ENCODE data around the gene SAMHD1.

The SAMHD1 gene

GRCh38 chr20:36871640-36872570, 79.6 kb downstream of the SAMHD1 start:
- no peak for DNase-seq

GRCh38 chr20:36866681-36867495, 84.6 kb downstream of the SAMHD1 start:
- no peak for DNase-seq

DNA sequence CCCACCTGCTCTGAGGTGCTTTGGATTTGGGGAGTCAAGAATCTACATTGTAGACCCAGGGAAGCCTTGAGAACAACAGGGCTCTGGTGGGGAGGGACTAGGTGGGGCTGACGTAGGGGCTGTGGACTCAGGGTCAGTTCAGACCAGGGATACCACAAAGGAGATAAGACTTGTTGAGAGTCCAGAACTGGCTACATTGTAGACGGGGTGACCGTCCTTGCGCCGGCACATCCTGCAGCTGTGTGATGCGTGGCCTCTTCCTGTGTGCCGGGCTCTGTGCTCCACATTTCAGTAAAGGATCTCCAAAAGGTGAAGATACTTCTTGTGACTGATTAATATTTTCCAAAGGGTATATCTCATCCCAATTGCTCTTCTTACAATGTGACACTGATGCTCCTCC, 85.3 kb downstream of the SAMHD1 start:
- no peak for DNase-seq

GRCh38 chr20:36865861-36866149, 85.7 kb downstream of the SAMHD1 start:
- DNase-seq, result no peak

DNA sequence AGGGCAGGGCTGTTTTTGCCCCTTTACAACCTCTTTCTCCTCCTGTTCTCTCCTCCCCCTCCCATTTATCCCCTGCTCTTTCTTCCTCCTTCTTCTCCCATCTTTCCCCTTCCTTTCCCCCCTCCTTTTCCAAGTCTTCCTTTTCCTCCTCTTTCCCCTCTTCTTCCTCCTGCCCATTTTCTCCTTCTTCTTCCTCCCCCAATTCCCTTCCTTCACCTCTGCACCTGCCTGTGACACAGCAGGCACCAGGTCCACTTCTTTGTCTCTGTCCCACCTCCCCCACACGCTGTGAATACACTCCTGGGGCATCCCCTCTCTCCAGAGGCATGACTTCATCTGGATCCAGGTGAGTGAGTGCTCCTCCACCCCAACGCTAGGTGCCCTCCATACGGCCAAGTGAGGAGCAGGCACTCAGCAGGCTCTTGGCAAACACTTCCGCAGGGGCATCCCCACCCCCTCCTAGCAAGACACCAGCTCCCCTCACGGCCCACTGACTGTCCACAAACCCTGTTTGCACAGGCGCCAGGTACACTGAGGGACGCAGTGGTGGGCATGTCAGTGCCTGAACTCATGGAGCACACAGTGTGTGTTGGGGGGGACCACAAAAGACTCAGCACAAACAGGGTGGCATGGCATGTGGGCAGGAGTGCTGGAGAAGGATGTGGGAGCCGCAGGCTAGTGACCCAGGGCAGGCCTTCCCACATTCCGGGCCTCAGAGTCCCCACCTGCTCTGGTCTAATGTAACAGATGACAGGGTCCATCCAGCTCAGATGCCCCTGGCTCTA, 86.2 kb downstream of the SAMHD1 start:
- no peak for DNase-seq

DNA sequence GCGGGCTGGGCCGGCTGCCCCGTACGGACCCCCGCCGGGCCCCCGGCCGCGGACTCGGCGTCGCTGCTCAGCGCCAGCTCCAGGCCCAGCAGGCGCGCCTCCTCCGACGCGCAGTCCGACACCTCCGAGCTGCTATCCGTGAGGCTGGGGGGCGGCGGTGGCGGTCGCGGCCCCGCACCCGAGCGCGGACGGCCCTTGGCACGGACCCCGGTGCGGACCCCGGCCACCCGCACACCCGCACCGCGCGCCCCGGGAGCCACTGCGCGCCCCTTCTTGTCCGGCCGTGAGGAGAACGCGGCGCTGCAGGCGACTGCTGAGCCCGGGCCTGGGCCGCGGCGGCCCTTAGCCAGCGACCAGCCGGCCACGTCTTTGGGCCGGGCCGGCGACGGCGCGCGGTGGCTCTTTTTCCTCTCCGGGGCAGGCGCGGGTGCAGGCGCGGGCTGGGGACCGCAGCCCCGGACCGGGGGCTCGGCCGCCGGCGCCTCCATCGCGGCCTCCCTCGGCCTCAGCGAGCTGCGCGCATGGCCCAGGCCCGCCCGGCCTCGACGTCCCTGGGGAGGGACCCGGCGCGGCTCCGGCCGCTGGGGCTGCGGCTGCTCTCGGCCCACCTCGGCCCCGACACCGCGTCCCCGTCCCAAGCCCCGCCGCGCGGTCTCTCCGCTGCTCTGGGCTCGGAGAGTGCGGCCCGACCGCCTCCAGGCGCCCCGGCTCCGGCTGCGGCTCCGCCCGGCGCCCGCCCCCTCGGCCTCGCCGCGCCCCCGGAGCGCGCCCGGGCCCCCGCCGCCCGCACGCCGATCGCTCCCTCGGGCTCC, 88.4 kb downstream of the SAMHD1 start:
- DNase-seq, result no peak

GRCh38 chr20:36861875-36862801, 89.4 kb downstream of the SAMHD1 start:
- DNase-seq, result no peak

GRCh38 chr20:36861625-36861874, 90.0 kb downstream of the SAMHD1 start:
- no peak for DNase-seq

DNA sequence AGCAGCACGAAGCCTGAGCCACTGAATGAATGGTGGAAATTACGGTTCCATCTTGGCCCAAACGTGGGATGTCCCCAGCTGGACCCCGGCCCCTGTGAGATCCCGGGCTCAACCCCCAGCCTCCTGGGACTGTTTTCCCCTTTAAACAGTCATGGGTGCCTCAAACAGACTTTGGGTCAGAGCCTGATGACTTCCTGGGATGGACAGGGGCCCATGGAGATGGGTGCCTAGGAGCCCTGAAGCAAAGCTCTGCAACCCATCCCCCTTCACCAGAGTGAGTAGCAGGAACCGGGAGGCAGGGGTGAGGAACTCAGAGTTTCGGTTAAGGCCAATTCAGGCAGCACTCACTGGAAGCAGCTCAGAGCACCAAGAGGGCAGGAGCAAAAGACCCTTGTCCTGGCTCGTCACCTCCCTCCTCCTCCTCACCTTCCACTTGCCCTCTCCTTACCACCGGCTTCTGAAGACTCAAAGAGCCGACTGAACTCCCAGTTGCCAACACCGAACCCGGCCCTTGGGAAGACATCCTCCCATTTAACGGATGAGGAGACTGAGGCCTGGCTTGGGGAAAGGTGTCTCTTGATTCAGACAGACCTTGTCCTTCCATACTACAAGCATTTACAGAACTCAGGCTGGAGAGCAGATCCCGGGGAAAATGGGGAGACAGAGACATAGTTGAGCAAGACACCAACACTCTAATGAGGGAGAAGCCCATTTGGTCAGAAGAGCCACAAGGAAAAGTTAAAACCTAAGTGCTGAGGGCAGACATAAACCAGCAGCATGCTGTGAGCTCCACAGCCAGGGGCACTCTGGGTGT, 90.5 kb downstream of the SAMHD1 start:
- DNase-seq, result no peak

DNA sequence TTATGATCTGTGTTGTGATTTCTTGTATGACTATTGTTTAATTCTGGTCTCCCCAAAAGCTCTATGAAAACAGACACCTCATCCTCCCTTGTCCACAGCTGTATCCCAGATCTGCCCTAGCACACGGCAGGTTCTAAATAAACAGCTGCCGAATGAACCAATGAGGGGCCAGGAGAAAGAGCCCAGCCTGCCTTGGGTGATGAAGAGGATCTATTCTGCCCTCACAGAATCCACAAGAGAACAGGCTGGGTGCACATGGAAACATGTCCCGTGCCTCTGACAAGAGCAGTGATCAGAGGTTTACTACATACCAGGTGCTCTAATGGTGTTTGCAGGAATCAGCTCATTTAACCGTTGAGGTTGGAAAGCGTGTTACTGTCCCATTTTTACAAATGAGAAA, 91.2 kb downstream of the SAMHD1 start:
- no peak for DNase-seq

GRCh38 chr20:36859700-36860330, 91.7 kb downstream of the SAMHD1 start:
- DNase-seq, result no peak

DNA sequence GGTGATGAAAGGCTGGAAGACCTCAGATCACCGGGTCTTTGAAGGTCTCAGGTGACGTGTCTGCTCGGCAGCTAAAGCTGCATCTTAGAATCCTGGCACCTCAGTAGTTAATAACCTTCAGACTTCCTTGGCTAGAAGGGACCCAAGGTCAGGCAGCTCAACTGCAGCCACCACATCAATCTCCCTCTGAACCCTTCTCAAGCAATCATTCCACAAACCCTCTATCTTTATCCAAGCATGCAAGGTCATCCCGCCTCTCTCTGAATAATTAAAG, 92.3 kb downstream of the SAMHD1 start:
- no peak for DNase-seq

GRCh38 chr20:36856691-36857635, 94.5 kb downstream of the SAMHD1 start:
- DNase-seq, result peak; percentile 26

GRCh38 chr20:36856195-36856594, 95.3 kb downstream of the SAMHD1 start:
- DNase-seq, result no peak

DNA sequence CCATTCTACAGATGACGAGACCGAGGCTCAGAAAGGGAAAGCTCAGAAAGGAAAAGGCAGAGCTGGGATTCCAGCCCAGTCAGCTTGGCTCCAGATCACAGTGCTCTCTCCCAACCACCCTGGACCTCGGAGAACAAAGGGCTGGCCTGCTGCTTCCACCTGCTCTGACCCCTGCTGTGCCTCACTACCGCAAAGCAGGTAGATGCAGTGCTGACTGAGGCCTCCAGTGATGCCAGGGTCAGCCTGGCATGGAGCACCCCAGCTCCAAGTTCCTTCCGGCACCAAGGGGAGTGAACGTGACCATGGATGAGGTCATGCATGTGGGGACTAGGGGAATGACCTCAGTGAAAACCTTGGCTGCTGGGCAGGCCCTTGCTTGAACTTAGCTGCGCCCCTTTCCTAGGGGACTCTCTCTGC, 96.3 kb downstream of the SAMHD1 start:
- no peak for DNase-seq

DNA sequence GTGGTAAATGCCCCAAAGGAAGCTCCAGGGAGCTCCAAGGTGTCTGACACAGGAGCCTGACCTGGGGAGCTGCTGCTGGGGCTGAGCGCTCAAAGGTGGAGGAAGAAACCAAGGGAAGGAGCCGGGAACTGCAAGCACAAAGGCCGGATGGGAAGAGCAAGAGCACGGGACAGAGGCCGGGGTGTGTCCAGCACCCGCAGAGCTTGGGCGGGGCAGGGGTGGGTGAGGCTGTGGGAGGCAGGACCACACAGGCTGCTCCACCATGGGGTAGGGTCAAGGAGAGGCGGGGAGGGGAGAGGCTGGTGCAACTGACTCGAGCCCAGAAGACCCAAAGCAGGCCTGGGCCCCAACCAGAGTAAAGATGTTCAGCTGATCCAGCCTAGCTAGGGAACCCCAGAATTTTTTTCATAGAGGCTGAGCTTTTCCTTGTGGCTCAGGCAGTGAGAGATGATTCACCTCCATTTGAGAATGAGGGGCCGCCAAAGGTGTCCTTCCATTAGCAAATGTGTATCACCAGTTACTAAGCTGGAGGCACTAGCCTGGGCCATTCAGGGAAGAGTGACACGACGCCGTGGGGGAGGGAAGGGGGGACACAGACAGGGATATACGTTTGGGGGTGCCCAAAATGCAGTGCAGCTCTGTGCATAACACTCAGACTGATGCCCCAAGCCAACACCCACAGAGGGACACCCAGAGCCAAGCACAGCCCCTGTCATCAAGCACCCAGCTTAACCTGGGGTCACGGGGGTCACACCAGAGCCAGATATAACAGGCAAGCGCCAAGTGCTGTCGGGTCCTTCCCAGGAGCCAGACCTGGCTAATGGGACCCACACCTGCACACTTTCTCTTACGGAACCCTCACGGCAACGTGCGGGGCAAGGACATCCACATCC, 96.9 kb downstream of the SAMHD1 start:
- no peak for DNase-seq

DNA sequence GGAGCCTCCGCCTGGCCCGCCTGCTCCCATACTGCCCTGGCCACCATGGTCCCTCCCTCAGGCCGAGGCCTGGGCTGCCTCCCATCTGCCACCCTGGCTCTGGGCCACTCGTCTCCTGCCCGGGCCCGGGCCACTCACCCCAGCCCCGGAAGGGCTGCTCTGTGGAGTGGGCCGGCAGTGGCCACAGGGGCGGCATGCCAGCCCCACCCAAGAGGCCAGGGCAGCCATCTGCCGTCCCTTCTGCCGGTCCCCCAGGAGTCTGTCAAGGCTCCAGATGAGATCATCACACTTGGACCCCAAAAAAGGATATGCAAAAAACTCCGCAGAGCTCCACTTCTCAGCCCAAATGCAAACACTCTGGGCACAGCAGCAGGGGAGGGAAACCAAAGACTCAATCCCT, 99.3 kb downstream of the SAMHD1 start:
- no peak for DNase-seq

DNA sequence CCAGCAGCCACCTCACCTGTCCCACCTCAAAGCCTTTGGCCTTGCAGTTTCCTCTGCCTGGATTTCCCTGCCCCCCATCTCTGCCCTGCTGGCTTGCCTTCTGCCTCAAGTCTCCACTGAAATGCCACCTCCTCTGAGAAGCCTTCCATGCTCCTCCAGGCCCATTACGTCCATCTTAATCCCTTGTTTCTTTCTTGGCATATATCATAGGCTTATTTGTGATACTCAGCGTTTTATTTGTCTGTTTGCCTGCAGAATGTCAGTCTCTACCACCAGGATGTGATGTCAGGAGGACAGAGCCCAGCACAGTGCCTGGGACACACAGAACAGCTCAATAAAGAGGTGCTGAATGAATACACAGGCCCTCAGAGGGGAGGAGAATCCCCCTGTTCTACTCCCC, 100.0 kb downstream of the SAMHD1 start:
- DNase-seq, result no peak
